T-helper 1 cell (primary cell): ENCODE data around the gene GNAZ.
"Not testable (repeated sequence)": the region's sequence is repeated elsewhere in the genome, so short reads cannot be mapped to it uniquely, and the experiment has no call there.

Experiments
- DNase-seq, 5 donors: peaks; one replicate each; pipeline ENCODE4 v3.0.0-alpha.2; 2012 to 2020

GNAZ gene

DNA sequence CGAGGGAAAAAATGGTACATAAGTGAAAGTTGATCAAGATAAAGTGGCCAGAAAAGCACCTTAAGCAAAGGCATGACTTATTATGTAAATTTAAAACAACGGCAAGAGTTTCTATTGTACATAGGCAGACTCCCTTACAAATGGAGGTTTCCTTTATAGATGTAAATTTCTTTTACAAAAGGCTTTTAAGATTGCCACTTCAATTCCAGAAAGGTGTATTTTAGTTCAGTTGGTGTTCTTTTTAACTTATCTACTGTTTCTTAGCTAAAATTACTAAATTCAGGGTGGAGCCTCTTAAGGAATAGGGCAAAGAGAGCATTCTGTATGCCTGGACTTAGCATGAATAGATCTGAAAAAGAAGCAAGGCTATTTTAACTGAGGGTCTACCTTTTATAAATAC is 24.9 kb upstream of the GNAZ start:
- no peak for DNase-seq

DNA sequence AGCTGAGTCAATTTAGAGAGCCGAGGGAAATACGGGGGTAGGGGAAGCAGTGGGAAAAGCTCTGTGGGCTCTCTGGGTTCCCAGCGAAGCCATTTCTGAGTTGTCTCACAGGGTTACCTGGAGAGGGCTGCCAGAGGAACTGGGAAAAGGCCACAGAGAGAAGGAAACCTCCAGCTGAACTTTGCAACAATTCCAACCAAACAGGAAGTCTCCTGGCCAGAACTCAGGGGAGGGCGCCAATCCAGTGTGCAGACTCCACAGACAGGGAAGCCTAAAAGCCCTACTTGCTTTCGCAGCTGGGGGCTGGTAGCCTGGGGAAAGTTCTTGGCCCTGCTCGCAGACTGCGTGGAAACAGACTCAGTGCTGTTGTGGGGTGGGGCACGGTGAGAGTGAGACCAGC is 23.1 kb upstream of the GNAZ start:
- no peak for DNase-seq

DNA sequence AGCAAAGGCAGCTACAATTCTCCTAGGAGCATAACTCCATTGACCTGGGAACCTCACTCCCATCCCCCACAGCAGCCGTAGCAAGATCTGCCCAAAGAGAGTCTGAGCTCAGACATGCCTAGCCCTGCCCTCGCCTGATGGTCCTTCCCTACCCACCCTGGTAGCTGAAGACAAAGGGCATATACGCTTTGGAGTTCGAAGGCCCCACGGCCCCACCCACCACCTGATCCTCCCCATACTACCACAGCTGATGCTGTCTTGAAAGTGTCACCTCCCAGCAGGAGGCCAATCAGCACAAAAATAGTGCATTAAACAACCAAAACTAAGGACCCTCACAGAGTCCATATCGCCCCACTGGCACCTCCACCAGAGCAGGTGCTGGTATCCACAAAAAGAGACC is 22.6 kb upstream of the GNAZ start:
- no peak for DNase-seq

DNA sequence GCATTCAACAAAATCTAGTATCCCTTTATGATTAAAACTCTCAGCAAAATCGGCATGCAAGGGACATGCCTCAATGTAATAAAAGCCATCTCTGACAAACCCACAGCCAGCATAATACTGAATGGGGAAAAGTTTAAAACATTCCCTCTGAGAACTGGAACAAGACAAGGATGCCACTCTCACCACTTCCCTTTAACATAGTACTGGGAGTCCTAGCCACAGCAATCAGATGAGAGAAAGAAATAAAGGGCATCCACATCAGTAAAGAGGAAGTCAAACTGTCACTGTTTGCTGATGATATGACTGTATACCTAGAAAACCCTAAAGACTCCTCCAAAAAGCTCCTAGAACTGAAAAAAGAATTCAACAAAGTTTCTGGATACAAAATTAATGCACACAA is 19.8 kb upstream of the GNAZ start:
- not testable (repeated sequence) for DNase-seq

DNA sequence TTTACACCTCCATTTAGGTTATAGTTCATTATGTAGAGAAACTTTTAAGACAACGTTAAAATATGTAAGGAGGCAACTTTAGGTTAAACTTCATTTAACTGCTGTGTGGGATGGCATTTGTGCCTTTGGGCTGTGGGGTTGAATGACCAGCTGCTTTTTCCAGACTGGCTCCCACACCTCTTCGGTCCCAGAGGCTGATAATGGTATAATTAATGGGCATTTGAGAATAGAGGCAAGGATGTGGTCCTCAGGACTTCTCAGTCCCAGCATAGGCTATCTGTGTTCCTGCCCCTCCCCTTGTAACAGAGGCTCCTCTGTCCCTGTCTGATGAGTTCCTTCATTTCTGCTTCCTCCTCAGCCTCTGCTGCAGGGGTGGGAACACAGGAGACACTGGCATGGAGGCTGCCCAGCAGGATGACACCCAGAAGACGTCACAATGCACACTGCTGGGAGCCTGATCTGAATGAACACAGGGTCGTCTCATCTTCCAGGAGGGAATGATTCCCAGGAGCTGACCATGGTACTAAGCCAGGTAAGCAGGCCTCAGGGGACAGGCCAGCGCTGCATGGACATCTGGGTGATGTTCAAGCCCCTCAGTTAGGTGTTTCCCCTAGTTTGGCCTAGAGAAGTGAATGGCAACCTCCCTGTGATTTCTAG is 17.1 kb upstream of the GNAZ start:
- no peak for DNase-seq

GRCh38 chr22:23053912-23054530 is 16.3 kb upstream of the GNAZ start:
- no peak for DNase-seq

GRCh38 chr22:23054531-23055257 is 15.6 kb upstream of the GNAZ start:
- DNase-seq = no peak

GRCh38 chr22:23055449-23056179 is 14.7 kb upstream of the GNAZ start:
- no peak for DNase-seq

- no peak for DNase-seq
These were observed 13.0 kb upstream of the GNAZ start for GRCh38 chr22:23057331-23057730.

GRCh38 chr22:23058063-23058462 is 12.3 kb upstream of the GNAZ start:
- no peak for DNase-seq

DNA sequence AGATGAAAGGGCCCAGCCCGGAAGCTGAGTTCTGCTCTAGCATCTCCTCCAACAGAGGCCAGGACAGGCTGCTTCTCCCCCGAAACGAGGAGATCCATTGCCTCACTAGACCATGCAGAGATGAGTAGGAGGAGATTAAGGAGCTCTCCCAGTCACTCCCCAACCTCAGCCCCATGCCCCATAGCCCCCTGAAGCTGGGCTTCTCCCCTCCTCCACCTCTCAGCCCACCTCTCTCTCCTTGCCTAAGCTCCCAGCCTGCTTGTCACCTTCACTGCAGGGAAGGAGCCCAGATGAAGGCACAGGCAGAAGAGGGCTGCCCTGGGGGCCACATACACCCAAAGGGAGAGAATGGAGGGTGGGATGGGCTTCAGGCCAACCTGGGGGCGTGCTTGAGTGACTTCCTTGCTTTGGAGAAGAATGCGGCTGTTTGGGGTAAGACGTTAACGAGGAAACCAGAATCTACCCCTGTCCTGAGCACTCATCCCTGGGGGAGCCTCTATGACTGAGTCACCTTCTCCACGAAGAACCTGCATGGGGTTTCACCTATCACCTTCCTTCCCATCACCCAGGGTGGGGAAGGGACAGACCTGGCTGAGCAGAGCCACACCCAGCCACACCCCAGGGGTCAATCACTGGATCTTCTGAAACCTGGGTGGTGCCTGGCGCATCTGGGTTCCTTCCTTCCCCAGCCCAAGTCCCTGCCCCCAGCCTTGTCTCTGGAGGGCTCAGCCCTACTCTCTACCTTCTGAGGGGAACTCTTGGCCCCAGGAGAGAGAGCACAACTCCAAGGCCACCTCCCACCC is 11.6 kb upstream of the GNAZ start:
- DNase-seq = no peak

GRCh38 chr22:23059284-23059948 is 10.9 kb upstream of the GNAZ start:
- no peak for DNase-seq

- no peak for DNase-seq
These were observed 9.5 kb upstream of the GNAZ start for GRCh38 chr22:23060612-23061400.

GRCh38 chr22:23061471-23062280 is 8.6 kb upstream of the GNAZ start:
- DNase-seq = no peak

- no peak for DNase-seq
These were observed 7.4 kb upstream of the GNAZ start for GRCh38 chr22:23062616-23063538.

DNA sequence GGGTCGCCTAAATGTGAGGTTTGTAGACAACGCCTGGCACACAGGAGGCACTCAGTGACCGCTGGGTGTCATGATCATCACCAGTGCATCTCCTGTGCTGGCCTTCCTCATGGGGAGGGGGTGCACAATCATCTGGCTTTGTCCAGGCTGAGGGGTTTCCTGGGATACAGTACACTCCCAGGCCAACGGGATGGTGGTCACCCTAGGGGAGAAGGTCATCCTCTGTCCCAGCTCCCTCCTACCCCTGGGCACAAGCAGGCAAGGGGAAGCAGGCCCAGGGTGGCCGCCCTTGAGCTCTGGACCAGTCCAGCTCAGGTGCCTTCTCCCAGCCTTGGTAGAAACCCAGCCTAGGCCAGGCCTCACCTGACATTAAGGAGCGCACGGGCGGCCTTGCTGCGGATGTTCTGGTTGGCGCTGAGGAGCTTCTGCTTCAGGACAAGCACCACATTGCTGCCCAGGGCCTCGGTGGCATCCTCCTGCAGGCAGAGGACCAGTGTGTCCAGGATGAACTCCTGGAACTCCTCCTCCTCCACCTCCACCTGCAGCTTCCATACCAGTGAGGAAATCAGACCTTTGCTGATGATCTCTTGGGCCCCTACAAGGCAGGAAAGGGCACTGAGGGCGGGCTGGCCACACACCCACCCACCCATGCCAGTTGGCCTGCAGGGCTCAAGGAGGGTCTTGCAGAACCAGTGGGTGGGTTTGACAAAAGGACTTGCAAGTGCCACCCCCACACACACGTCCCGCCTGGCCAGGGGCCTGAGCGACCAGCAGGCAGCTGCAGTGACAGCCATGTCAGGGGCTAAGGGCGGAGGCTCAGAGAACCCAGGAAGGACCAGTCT is 6.6 kb upstream of the GNAZ start:
- DNase-seq = no peak

- no peak for DNase-seq
These were observed 5.8 kb upstream of the GNAZ start for GRCh38 chr22:23064381-23065068.

DNA sequence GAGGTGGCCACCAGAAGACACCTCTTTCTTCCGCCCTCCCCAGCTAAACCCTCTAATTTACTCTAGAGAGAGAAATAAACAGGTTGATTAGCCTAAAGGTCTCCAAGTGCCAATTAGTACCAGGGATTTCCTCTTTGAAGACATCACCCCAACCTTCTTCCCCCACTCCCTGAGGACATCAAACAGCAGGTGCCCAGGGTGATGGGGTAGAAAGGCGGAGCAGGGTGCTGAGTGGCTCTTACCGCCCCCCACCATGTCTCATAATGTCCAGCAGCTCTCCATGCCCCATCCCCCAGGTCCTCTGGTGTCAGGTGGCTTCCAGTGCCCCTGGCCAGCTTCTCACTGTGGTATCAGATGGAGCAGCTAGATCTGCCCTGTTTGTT is 5.3 kb upstream of the GNAZ start:
- no peak for DNase-seq
